D721Med (cell line): ENCODE results near the gene RYR3.

ENCODE experiments used
- DNase-seq: peaks from one replicate; pipeline ENCODE4 v3.0.0; 2011; ENCODE audit warnings: low spot score; ENCODE audit not compliant: insufficient read length
- FAIRE-seq: peaks from 2 replicates; lab custom pipeline; 2011; peaks lifted over from hg19 to GRCh38; lab: Jason Lieb, UNC
- CTCF ChIP-seq: IDR thresholded peaks from 2 replicates; pipeline ENCODE4 v1.5.1; 2012; ENCODE audit warnings: mild to moderate bottlenecking, control low read depth; ENCODE audit not compliant: insufficient read depth; ENCODE audit errors: missing control alignments

RYR3 gene

DNA sequence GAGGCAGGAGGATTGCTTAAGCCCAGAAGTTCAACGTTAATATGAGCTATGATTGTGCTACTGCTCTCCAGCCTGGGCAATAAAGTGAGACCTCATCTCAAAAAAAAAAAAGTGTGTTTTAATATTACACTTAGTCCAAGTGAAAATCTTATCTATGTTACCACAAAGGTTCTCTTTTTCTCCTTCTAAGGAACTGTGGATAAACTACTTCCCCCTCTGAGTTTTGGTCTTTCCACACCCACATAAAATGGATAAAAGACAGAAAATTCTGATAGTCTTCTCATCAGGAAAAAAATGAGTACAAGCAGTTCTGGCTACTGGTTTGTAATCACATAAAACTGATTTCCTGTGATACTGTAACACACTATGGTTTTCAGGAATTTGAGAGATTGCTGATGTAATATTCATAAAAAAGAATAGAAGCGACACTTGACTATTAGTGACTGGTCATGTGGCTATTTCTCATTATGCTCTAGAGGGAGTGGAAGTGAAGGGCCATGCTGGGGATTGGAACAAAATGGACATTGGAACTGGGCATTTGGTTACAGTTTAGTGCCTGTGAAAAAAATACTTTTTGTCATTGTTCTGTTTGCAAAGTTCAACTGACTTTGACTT lies 68.2 kb downstream of the RYR3 start:
- no peak for TF ChIP-seq CTCF
- FAIRE-seq: no peak
- DNase-seq: no peak

GRCh38 chr15:33380406-33380805 lies 69.6 kb downstream of the RYR3 start:
- FAIRE-seq: no peak
- DNase-seq: no peak
- no peak for TF ChIP-seq CTCF

GRCh38 chr15:33382491-33382890 lies 71.7 kb downstream of the RYR3 start:
- FAIRE-seq: no peak
- DNase-seq: no peak
- TF ChIP-seq CTCF: no peak

- no peak for FAIRE-seq
- no peak for TF ChIP-seq CTCF
- no peak for DNase-seq
These were observed 73.5 kb downstream of the RYR3 start for GRCh38 chr15:33384307-33384706.

GRCh38 chr15:33392453-33392852 lies 81.7 kb downstream of the RYR3 start:
- DNase-seq (no peak), FAIRE-seq (no peak)
- TF ChIP-seq CTCF: no peak

DNA sequence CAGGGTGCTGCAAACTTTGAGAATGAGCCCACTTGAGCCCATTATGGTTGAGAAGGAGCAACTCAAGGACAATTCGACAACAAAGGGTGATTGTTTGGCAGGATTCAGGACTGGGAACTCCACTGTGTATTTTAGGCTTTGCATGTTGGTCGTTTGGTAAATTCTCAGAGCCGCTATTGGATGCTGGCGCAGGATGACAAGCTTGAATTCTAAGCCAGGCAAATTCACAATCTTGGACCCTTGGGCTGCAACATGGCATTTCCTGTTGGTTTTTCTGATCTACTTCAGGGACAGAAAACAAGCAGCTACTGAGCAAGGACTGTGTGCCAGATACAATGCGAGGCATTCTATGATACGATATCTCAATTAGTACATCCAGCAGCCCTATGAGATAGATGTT lies 82.8 kb downstream of the RYR3 start:
- DNase-seq (no peak), FAIRE-seq (no peak)
- TF ChIP-seq CTCF: no peak

DNA sequence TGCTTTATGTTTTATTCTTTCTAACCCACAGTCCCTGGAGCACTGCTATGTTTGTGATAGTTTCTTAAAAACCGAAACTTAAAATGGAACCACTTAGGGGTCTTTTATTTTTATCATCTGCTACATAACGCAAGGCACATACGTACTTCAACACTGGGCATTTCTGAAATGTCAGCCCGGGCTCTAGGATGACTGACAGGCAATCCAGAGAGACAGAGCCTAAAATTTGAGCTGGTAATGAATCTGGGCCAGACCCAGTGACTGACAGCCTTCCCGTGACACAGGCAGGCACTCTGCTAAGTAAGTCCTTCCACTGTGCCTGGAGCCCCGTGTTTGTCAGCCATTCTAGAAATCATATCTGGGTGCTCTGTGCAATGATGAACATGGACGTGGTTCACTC lies 84.6 kb downstream of the RYR3 start:
- no peak for TF ChIP-seq CTCF
- FAIRE-seq (no peak), DNase-seq (no peak)
